Femur (tissue), 1 donor: ENCODE data around the gene PAX6.
"Not testable (repeated sequence)": the region's sequence is repeated elsewhere in the genome, so short reads cannot be mapped to it uniquely, and the experiment has no call there.

ENCODE experiments used
- DNase-seq: peaks from one replicate; pipeline ENCODE4 v3.0.0-alpha.2; 2017

PAX6 gene

DNA sequence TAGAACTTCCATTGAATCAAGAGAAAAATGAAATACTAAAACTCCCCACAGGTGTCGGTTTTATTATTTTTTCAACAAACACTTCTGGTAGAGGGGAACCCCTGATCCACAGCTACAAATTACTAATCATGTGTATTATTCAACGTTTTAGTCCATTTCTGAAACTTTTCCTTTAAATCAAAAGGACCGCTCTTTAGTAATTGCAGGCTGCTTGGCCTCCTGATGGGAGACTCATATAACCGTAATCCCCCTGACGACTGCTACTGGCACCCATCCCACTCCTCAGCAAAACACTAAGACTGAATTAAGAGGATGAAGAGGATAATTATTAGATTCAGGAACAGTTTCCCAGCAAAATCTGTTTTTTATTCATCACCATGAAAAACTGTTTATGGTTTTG lies 46.4 kb downstream of the PAX6 start:
- DNase-seq = no peak

GRCh38 chr11:31764261-31764660 lies 46.9 kb downstream of the PAX6 start:
- DNase-seq = no peak

GRCh38 chr11:31763296-31763695 lies 47.8 kb downstream of the PAX6 start:
- no peak for DNase-seq

- no peak for DNase-seq
Measured at GRCh38 chr11:31761636-31762035, 49.5 kb downstream of the PAX6 start.

DNA sequence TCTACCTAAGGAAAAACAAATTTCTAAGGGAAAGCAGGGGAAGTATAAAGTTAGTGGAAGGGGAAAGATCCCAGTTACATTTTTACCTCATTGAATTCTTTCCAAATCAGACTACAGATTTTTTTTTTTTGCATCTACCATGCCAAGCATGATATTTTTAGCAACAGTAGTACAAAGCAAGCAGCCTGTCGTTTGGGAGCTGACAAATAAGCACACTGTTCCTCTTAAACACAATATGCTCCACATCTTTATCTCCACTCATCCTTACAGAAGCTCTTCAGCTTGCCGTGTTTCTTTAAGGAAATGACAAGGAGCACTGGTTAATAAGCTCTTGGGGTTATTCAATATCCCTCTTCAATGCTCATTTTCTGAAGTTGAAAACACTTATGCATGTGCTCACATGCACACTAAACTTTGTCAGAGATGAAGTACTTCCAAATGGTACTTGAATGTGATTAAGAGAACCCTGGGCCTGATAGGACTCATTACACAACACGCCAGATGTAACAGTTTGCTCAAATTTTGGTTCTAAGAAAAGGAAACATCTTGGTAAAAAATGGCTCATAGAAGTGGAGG lies 53.8 kb downstream of the PAX6 start:
- no peak for DNase-seq

DNA sequence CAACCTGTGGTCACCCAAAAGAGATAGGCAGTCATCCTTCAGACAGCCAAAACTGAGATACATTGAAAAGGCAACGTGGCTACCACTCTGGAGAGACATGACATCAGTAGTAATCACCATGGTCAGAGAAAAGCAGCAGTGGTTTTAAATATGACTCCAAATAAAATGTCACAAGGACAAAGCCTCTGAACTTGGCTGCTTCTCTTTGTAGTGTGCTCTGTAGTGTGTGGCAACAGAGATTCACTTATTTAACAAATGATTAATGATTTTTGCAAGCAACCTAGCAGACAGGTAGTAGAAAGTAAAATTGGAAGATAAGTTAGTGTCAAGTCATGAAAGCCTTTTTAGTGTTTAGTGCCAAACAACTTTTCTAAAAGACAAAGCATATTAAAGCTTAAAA lies 63.5 kb downstream of the PAX6 start:
- DNase-seq = no peak

- DNase-seq = not testable (repeated sequence)
Measured at GRCh38 chr11:31740731-31741368, 70.3 kb downstream of the PAX6 start.

DNA sequence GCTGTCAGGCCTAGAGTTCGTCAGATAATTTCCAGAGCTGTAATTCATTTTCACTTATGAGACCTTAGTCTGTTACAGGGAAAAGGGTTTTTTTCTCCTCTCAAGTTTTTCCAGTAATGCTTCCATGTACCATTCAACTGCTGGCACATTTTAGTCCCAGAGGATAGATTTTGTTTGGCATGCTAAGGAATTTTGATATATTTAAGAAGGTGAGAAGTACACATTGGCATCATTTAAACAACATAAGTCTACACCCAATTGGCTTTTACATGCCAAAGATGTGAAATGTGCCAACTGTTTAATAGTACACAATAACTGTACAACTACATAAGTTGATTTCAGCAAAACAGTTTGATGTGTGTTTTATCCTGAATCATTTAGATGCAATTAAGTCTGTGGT lies 71.0 kb downstream of the PAX6 start:
- no peak for DNase-seq
